Ammon's horn (tissue), 1 donor: ENCODE measurements around the gene ANK3.

Experiments used
- DNase-seq: peaks from one replicate; pipeline ENCODE4 v3.0.0-alpha.2; 2016; ENCODE audit warnings: low spot score

Gene ANK3

DNA sequence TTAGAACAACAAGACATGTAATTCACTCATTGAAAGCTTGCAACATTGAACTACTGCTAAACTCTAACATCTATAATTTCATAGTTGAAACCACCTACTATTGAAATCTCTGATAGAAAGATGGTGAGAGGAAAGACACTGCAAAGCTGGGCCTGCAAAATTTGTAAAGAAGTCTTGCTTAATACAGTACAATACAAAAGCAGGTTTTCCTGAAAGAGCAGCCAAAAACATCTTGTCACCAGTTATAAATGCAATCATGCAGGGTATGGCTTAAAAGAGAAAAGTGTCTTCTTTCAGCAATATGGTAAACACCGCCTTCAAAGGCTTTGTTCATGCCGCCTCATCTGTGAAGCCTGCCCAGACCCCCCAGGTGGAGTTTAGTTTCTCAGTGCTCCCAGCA, 109.2 kb downstream of the ANK3 start:
- no peak for DNase-seq

DNA sequence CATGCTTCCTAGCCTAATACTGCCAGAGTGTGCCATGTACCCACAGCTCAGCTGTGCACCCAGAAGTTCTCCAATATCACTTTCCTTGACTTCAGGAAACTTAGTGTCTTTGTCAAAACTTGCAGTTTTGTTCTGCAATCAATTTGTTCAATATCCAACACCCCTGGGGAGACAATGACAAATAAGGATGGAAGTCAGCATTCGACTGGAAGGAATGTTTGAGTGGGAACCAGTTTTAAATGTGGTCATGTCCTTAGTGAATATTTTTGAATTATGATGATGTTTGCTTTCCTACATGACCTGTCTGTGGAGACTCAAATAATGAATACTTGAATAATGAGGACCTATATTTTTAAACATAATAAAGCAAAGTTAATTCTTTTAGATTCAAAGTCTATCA, 112.0 kb downstream of the ANK3 start:
- DNase-seq, result no peak

DNA sequence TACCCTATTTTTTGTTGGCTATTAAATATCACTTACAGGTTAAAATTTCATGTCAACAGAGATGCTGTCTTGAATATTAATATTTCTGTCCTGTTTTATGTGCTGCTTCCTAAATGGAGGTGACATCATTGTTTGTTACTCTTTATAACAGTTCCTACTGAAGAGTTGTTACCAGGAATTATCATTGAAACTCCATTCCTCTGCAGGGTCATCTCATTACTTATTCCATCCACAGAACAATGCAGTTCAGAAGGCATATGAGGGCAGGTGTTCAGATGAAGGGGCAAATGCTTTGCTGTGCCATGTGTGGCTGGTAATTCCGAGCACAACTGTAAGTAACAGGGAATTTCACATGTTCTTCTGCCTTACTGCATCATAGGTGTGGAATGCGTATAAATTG, 113.4 kb downstream of the ANK3 start:
- no peak for DNase-seq

DNA sequence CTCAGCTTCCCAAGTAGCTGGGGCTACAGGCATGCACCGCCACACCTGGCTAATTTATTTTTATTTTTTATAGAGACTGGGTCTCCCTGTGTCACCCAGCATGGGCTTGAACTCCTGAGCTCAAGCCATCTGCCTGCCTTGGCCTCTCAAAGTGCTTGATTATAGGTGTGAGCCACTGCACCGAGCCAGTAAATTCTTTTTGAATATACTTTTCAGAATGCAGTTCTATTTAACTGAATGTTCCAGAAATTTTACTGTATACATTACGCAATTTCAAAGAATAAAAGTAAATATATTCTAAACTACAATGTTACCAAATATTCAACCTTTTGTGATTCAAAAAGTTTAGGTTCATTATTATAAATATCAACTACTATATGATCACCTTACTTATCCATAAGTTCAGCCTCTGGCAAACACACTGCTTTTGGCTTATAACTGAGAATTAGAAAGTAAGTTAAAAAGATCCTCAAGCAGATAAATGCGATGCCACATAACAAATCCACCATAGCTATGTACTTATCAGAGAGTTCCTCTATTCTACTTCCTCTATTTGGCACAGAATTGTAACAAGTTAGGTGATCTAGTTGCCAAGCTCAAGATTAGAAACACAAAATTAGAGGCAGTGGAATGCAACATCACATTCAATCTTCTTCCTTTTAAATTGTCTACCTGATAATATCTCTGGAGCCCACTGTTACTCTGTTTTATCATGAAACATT, 118.2 kb downstream of the ANK3 start:
- DNase-seq, result no peak

DNA sequence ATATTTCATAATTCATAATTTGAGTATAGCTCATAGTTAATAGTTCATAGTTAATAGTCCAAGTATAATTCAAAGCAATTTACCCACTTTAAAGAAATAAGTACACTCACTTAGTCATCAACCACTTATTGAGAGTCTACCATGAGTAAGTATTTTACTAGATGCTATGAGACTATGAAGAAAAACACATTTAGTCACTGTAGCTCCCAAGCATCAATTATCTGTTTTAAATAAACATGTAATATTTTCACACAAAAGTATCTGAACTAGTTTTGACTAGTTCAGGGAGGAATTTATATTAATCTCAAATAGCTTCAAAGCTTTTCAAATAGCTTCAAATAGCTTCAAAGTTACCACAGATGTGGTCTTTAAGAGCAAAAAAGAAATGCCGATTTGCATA, 119.2 kb downstream of the ANK3 start:
- no peak for DNase-seq

DNA sequence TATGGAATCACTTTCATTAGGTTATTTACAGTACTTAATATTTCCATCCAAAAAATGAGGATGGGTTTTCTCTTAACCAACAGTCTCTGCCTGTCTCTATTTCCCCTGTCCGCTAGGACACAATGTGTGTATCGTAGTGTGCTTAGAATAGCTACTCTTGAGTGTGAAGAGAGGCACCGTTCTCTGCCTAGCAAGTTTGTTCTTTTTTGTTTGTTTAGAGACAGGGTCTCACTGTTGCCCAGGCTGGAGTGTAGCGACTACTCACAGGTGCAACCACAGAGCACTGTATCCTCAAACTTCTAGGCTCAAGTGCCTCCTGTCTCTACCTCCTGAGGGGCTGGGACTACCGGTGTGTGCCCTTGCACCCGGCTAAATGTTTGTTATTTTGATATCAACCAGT, 121.9 kb downstream of the ANK3 start:
- DNase-seq, result no peak

DNA sequence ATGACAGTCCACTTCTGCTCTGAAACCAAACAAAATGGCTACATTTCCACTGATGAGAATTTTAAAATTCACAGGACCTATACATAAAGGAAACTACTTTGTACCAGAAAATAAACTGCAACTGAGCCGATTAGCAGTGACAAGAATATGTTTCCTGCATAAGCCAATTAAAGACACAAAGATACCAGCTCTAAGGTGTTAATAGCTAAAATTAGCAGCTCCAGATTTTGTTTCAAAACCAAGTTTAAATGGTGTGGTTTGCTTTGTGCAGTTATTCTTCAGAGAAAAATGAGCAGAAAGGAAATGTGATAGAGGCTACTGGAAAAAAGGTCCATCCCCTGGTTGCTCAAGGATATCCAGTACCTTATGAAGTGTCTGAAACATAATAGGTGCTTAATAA, 123.2 kb downstream of the ANK3 start:
- DNase-seq, result no peak

DNA sequence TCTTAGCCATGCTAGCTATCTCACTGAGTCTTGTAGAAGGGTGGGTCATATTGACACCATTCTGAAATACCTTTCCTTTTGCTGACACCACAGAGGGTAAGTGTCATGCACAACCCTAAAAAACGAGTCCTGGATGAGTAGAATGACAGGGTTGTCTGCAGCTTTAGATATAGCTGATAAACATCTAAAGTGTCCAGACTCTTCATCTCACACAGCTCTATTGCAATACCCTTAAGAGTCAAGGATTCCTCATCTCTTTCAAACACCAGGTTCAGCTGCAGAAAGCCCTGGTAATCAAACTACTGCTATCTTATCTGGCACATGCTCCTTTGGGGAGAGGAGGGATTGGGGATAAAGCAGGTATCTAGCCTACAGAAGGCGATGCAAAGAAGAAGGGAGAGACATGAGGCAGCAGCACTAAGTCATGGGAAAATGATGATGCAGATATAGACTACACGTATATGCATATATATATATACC, 127.0 kb downstream of the ANK3 start:
- DNase-seq, result no peak

DNA sequence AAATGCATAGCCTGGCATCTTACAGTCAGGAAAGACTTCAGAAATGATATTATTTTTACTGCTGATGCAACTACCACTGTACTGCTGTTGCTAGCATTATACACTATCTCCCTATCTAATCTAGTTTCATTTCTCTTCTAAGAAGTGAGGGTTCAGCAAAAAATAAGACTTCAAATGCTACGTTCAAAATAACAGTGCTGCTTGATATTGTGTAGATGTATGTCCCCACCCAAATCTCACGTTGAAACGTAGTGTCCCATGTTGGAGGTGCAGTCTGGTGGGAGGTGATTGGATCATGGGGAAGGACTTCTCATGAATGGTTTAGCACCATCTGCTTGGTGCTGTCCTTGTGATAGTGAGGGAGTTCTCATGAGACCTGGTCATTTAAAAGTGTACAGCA, 129.4 kb downstream of the ANK3 start:
- no peak for DNase-seq

DNA sequence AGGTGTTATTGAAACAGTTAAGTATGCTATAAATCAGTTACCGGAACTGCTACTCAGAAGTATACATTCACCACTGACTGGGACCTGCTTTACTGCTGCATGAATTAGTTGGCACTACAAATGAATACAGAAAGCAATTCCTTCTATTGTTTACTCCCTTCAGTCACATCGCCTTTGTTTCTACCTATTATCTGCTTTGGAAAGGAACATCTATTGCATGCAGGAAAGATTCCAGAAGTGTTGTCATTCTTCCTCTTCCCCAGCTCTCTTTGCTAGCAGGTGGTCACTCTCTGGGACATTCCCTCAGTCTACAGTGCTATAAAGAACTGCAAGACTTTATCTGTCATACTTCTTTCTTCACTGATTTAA, 131.3 kb downstream of the ANK3 start:
- no peak for DNase-seq

DNA sequence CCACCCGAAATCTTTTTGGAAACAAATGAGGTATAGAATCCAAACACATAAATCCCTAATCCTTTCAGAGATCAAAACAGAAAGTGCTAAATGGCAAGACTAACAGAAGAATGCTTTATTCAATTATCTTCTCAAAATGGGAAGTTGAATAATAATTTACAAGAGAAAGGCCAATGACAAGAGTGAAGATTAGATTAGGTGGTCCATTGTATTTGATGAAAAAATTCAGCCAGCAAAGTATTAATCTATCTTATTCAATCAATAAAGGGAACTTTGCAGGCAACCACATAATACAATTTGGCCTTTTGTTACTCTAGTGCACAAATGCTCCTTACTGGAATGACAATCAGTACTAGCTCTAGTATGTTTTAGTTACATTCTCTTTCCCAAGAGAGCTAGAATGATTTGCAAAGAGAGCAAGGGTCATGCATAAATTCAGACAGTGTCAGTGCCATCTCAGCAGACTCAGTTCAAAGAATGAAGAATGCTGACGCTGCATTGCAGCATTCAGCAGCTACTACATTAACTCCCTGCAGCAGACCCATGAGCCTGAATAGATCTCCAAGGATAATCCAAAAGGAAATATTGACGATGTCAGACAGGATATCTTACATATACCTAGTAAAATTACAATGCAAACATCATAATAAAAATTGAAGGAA, 131.8 kb downstream of the ANK3 start:
- DNase-seq, result no peak

DNA sequence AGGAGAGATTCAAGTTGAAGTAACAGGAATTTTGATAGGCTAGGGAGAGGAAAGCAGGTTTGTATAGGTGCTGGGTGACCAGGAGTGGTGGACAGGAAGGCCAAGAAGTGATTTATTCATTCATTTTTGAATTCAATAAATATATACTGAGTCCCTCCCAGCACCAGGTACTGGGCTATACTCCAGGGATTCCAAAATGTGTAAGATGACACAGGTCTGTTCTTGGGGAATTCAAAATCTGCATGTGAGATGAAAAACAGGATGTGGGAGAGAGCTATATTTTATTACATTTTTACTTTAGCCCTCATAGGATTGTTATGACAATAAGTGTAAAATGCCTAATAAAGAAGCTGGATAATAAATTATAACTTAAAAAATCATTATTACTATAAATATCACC, 134.9 kb downstream of the ANK3 start:
- no peak for DNase-seq

DNA sequence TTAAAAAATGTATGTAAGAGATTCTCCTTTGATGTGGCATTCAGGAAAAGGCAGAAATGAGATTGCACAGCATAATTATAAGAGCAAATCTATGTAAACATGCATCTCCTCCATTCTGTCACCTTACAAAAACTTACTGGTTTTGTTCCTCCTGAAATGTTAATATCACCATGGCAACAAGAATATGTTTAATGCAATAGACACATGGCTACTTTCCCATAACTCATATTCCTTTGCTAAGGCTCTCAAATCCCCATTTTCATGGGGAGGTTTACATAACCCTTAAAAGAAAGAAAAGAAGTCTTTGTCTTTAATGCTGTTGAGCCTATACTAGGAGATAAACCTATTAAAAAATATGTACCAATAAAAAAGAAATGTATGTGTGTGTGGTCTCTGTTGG, 136.2 kb downstream of the ANK3 start:
- DNase-seq, result no peak

DNA sequence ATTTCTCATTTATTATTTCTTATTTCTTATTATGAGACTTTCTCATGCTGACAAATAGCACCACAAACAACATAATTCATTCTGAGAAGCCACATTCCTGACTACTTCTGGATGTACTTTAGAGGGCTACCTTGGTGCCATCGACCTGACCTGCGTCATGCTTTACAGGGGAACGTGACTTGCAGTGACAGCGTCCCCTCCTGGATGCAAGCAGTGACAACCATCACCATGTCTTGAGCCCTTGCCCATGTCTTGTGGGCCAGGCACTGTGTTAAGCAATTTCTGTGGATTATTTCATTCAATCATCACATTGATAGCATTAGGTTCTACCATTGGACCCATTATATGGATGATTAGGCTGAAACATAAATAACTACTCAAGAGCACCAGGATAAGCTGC, 137.0 kb downstream of the ANK3 start:
- DNase-seq, result no peak

DNA sequence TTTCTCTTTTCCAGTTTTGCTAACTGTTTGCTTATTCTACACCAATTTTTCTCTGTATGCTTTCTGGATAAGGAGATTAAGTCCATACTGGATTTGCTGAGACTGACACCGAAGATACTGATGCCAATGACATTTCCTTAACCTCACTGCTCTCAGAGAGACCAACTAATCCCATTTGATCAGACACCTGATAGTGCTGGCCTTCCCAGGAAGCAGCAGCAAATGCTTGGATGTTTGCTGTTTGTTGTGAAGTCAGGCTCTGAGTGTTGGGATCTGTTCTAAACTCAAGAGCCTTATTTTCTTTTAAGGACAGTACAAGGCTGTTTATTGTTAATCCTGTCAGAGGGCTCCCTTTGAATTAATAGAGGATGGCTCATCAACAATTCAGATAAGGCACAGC, 143.3 kb downstream of the ANK3 start:
- no peak for DNase-seq

DNA sequence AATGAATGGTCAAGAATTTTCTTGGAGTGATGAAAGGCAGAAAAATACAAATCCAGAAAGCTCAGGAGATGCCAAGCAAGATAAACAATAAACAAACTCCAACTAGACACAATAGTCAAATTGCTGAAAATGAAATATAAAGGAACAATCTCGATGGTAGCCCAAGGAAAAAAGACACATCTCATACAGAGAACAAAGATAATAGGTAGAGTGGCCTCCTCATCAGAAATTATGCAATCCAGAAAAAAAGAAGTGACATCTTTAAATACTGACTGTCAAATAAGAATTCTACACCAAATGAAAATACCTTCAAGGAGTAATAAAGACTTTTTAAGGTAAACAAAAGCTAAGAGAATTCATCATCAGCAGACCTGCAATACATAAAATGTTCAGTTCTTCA, 150.4 kb downstream of the ANK3 start:
- DNase-seq, result no peak

DNA sequence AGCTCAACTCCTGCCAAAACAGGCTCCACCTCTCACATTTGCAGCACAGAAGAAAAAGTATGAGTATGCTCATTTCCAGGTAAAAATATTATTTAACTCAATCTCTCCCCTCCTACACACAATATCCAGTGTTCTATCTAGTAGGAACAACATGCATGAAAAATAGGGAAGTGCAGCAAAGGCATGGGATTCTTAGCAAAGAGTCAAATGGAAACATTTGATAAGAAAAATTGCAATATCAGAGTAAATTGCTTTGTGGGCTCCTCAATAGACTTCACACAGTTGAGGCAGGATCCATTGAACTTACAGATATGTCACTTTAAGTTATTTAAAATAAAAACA, 150.9 kb downstream of the ANK3 start:
- no peak for DNase-seq

DNA sequence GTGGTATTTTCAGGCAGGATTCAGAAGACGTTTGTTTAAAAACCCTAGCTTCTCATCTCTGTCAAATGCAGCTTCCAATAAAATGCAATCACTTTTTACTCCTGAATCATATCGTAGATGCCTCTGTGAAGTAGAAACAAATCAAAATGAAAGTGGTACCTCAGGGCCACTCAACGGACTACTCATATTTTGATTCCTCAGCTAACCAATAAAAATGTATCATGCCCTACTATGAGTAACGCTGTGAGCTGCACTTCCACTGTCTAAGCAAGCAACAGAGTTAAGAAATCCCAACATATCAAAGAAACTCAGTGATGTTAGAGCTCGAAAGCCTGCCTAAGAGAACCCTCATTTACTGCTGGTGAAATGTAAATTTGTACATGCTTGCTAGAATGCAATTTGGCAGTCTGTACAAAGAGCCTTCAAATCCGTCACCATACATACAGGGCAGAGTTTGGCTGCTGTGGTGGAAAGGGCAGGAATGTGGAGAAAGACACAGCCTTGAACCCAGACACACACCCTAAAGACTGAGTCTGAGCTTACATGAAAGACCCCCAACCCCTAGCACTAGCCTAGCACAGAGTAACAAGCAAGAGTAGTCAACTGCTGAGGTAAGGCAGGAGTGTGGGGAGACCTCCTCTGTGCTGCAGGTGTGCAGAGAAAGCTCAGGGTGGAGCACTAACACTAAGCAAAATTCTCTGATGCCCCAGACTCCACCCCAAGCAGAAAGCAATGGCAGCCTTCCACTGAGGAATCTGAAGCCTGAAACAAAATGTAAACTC, 151.5 kb downstream of the ANK3 start:
- DNase-seq, result no peak

DNA sequence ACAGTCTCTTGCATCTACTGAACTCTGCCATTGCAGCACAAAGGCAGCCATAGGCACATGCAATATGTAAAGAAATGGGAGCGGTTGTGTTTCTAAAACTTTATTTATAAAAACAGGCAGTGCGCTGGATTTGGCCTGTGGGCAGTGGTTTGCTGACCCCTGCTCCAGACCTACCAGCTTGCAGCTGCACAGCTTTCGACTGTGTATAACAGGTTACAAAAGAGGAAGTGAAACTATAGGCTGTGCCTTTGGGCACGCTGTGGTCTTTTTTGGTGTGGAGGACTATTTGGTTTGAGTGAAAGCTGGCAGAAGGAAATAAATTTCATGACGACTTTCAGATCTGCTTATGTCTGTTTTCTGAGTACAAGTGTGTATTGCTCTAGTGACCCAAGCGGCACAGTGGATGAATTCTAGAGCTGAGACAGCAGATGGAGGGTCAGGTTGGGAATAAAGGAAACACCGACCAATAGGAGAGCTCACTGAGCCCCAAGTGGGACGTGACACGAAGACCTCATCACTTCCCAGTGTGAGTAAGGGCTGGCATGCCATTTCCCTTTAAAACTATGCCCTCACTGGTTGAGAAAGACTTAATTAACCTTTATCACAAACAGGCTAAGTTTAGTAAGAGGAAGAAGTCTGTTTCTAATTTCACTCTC, 152.7 kb downstream of the ANK3 start:
- peak; percentile 78 for DNase-seq

DNA sequence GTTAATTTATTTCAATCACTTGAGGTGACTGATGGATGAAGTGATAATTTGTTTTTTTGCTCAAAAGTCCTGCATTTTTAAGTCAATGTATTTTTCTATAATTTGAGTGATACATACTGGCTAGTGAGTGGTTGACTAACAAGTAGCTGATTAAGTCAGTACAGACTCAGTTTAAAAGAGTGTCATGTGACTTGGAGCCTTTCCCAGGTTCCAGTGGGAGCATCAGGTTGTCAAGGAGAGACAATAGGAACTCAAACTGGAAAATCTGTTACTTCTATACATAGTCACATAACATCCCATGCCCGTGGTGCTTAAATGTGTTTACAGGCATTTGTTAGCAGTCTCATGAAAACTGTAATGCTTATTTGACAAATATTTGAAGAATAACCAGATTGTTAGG, 154.7 kb downstream of the ANK3 start:
- peak; percentile 74 for DNase-seq

DNA sequence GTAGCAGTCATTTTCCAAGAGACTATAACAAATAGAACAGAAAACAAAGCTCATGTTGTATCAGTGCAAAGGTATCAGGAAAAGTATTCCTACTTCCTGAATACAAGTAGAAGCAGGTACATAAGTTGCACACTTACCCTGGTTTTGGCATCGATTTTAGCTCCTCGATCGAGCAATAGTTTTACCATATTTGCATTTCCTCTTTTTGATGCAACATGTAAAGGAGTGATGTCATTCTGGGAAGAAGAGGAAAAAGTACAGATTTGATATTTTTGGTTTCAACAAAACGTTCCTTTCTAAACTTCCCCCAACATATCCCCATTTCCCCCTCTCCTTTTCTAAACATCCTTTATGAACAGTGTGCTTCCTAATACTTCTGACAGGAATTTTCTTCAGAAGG, 155.1 kb downstream of the ANK3 start:
- no peak for DNase-seq

DNA sequence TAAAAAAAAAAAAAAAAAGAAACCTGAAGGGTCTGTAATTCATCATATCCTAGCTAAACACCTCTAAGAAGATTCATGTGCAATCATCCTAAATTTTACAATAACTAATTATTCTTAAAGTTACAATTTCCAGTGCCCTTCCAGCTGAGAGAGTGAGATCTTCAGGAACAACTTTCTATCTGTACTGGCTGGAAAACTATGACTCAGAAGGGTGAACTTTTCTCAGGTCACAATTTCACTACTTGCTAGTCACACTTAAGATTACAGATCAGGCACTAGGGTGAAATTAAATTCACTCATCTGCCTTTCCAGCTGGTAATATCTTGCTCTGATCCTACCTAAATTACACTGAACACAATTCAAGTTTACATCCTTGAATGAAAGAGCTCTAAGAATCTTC, 158.8 kb downstream of the ANK3 start:
- no peak for DNase-seq
